DND-41 (cell line): ENCODE data around the gene EHBP1.

Source experiments
- EZH2 ChIP-seq: IDR thresholded peaks from 3 replicates; pipeline ENCODE4 v1.6.1; 2012; ENCODE audit warnings: borderline replicate concordance, low read depth, mild to moderate bottlenecking, moderate library complexity, low read length, inconsistent platforms; ENCODE audit not compliant: severe bottlenecking
- TF ChIP-seq, protein P1 (sequence below): IDR thresholded peaks from 2 replicates; pipeline ENCODE4 v1.5.1; 2012; ENCODE audit warnings: borderline replicate concordance, low read length, moderate library complexity, mild to moderate bottlenecking; ENCODE audit not compliant: poor library complexity, severe bottlenecking; ENCODE audit errors: extremely low read depth

- TF ChIP-seq, protein P1, sequence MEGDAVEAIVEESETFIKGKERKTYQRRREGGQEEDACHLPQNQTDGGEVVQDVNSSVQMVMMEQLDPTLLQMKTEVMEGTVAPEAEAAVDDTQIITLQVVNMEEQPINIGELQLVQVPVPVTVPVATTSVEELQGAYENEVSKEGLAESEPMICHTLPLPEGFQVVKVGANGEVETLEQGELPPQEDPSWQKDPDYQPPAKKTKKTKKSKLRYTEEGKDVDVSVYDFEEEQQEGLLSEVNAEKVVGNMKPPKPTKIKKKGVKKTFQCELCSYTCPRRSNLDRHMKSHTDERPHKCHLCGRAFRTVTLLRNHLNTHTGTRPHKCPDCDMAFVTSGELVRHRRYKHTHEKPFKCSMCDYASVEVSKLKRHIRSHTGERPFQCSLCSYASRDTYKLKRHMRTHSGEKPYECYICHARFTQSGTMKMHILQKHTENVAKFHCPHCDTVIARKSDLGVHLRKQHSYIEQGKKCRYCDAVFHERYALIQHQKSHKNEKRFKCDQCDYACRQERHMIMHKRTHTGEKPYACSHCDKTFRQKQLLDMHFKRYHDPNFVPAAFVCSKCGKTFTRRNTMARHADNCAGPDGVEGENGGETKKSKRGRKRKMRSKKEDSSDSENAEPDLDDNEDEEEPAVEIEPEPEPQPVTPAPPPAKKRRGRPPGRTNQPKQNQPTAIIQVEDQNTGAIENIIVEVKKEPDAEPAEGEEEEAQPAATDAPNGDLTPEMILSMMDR: no peak
- TF ChIP-seq EZH2: no peak
These were observed 360.8 kb downstream of the EHBP1 start for GRCh38 chr2:63066265-63066664.
